ENCODE data around the gene C8A. TPM values are rescaled to one million over a fixed set of nuclear protein-coding genes. Genes with fewer than 3 reads are reported as not detected.

C8A gene
- total RNA-seq, 1 experiment from 2014 or later: not detected

GRCh38 chr1:56957931-56958330 lies 103.3 kb downstream of the C8A start:
- Histone ChIP-seq H3K79me2 (ENCODE audit: insufficient read depth, low read length) (no peaks in the 10 kb centered on the region), H2BK20ac (ENCODE audit: low read depth, low read length, poor library complexity, severe bottlenecking) (no peak overlapping the region), H4K91ac (ENCODE audit: insufficient read length, low read depth, low read length) (no peak overlapping the region), H2BK12ac (ENCODE audit: insufficient read length, low read depth, low read length) (no peak overlapping the region), H3K9me3 (ENCODE audit: control insufficient read depth, low read depth, low read length) (no peaks in the 10 kb centered on the region), H3K18ac (ENCODE audit: insufficient read length, low read depth, low read length) (no peak overlapping the region), H3K23ac (ENCODE audit: insufficient read length, low read depth, low read length) (no peak overlapping the region), H3K27me3 (ENCODE audit: insufficient read depth, low read length) (no peaks in the 10 kb centered on the region), H3K27ac (ENCODE audit: insufficient read length, low read depth, low read length) (no peak overlapping the region), H3K9ac (ENCODE audit: extremely low read depth, insufficient read length, low read length) (no peak overlapping the region), H2BK120ac (ENCODE audit: low read depth, low read length, poor library complexity, severe bottlenecking) (no peak overlapping the region), H4K20me1 (ENCODE audit: control insufficient read depth, insufficient read depth, insufficient read length) (no peaks in the 10 kb centered on the region), H3T11ph (ENCODE audit: low read length) (no peak overlapping the region), H3K23me2 (ENCODE audit: insufficient read length, low read depth, low read length, poor library complexity, severe bottlenecking) (no peaks in the 10 kb centered on the region), H2AFZ (ENCODE audit: low read length) (no peak overlapping the region), H2BK5ac (ENCODE audit: insufficient read length, low read length) (no peak overlapping the region), H3K79me1 (ENCODE audit: insufficient read depth, low read depth, low read length, poor library complexity, severe bottlenecking) (no peaks in the 10 kb centered on the region), H3K4me2 (ENCODE audit: insufficient read depth, insufficient read length, low read length) (no peak overlapping the region), H3K14ac (ENCODE audit: insufficient read depth, low read length) (no peak overlapping the region), H4K5ac (ENCODE audit: insufficient read length, low read depth, low read length) (no peak overlapping the region), H4K8ac (replicated peaks; ENCODE audit: insufficient read length, low read depth, low read length) (no peak overlapping the region), H3K4ac (ENCODE audit: low read depth, low read length) (no peak overlapping the region), H2AK5ac (ENCODE audit: insufficient read length, low read length) (no peak overlapping the region), H2BK15ac (ENCODE audit: low read depth, low read length) (no peak overlapping the region), H3K56ac (ENCODE audit: insufficient read length, low read depth, low read length) (no peak overlapping the region), H3K4me1 (ENCODE audit: insufficient read depth, low read length) (no peaks in the 10 kb centered on the region)
- H3K4me3 Mint-ChIP-seq: no peak overlapping the region
- H3K9me3 Mint-ChIP-seq: no peaks in the 10 kb centered on the region
- no CpG with 5 or more reads among the region's 3 CpGs for WGBS (ENCODE audit: extremely low coverage, insufficient read length, low lambda C conversion rate)
- no peak for DNase-seq
- H3K36me3 Mint-ChIP-seq (ENCODE audit: insufficient read depth in 1 of 3, low read depth in 3 of 3): no peaks in the 10 kb centered on the region
- peaks cover 4% of the 10 kb centered on the region; the same call in 1 of the 2 replicates for H3K27me3 Mint-ChIP-seq (ENCODE audit: low read depth)
- no peak overlapping the region for H3K27ac Mint-ChIP-seq
- TF ChIP-seq CTCF (conservative IDR thresholded peaks at IDR 0.05): no peak
- H3K4me1 Mint-ChIP-seq: no peaks in the 10 kb centered on the region

Data from H9 (cell line).